GM12801 (cell line): ENCODE data around the gene LSMEM2.

Experiments
- CTCF ChIP-seq: IDR thresholded peaks from one replicate; pipeline ENCODE4 v1.5.1; 2011; ENCODE audit warnings: control low read depth; ENCODE audit not compliant: insufficient read length; ENCODE audit errors: extremely low read depth

Gene LSMEM2

GRCh38 chr3:50325497-50326181, 46.8 kb downstream of the LSMEM2 start:
- TF ChIP-seq CTCF, result no peak

- TF ChIP-seq CTCF, result no peak
These were observed 47.3 kb downstream of the LSMEM2 start for GRCh38 chr3:50326182-50326541.

GRCh38 chr3:50327129-50327528, 48.2 kb downstream of the LSMEM2 start:
- TF ChIP-seq CTCF, result no peak

- TF ChIP-seq CTCF, result no peak
These were observed 49.2 kb downstream of the LSMEM2 start, which contains the start of gene TUSC2 for GRCh38 chr3:50327943-50328691. TUSC2 (minus strand) TSS chr3:50328223; CDS start chr3:50328099, 124 bp downstream.

- no peak for TF ChIP-seq CTCF
These were observed 51.4 kb downstream of the LSMEM2 start for GRCh38 chr3:50330330-50330729.

- no peak for TF ChIP-seq CTCF
These were observed 52.5 kb downstream of the LSMEM2 start for GRCh38 chr3:50331364-50331907.

- no peak for TF ChIP-seq CTCF
These were observed 54.9 kb downstream of the LSMEM2 start for GRCh38 chr3:50333744-50334328.
